Jurkat, Clone E6-1 (cell line): ENCODE results near the gene MCC.
"Not testable (repeated sequence)": the region's sequence is repeated elsewhere in the genome, so short reads cannot be mapped to it uniquely, and the experiment has no call there.

Experiments
- DNase-seq: peaks from one replicate; pipeline ENCODE4 v3.0.0-alpha.2; 2011; ENCODE audit warnings: low read depth, low spot score
- H3K4me3 ChIP-seq: 2 replicates; pipeline ENCODE4 v1.5.1; 2011; ENCODE audit warnings: mild to moderate bottlenecking, low read length, control low read depth, moderate library complexity

Gene MCC

GRCh38 chr5:113434889-113435288 lies 53.4 kb downstream of the MCC start, which contains the start of gene TSSK1B:
Gene TSSK1B (minus strand): TSS chr5:113434989. CDS start chr5:113434839, 150 bp downstream.
- DNase-seq, result no peak
- H3K4me3 ChIP-seq, result no peak within 1 kb of the TSS

GRCh38 chr5:113433862-113434612 lies 54.2 kb downstream of the MCC start:
- H3K4me3 ChIP-seq, result no peak overlapping the region
- DNase-seq, result no peak

- no peak for DNase-seq
- no peak overlapping the region for H3K4me3 ChIP-seq
Observed at GRCh38 chr5:113433071-113433470, 55.2 kb downstream of the MCC start.

GRCh38 chr5:113427871-113428574 lies 60.2 kb downstream of the MCC start:
- no peak for DNase-seq
- H3K4me3 ChIP-seq, result no peak overlapping the region

GRCh38 chr5:113425909-113426308 lies 62.3 kb downstream of the MCC start:
- no peak overlapping the region for H3K4me3 ChIP-seq
- no peak for DNase-seq

GRCh38 chr5:113421693-113422092 lies 66.6 kb downstream of the MCC start:
- H3K4me3 ChIP-seq, result no peak overlapping the region
- DNase-seq, result no peak

- H3K4me3 ChIP-seq, result no peak overlapping the region
- DNase-seq, result no peak
Observed at GRCh38 chr5:113405530-113405929, 82.7 kb downstream of the MCC start.

- no peak for DNase-seq
- H3K4me3 ChIP-seq, result no peak overlapping the region
Observed at GRCh38 chr5:113404269-113404668, 84.0 kb downstream of the MCC start.

- DNase-seq, H3K4me3 ChIP-seq: not testable (repeated sequence)
Observed at GRCh38 chr5:113397986-113398385, 90.3 kb downstream of the MCC start.

GRCh38 chr5:113397046-113397445 lies 91.2 kb downstream of the MCC start:
- no peak for DNase-seq
- no peak overlapping the region for H3K4me3 ChIP-seq

GRCh38 chr5:113394658-113395057 lies 93.6 kb downstream of the MCC start:
- no peak for DNase-seq
- H3K4me3 ChIP-seq, result no peak overlapping the region

- DNase-seq, result no peak
- no peak overlapping the region for H3K4me3 ChIP-seq
Observed at GRCh38 chr5:113390224-113390623, 98.0 kb downstream of the MCC start.

GRCh38 chr5:113389116-113389515 lies 99.1 kb downstream of the MCC start:
- no peak for DNase-seq
- H3K4me3 ChIP-seq, result no peak overlapping the region

- no peak for DNase-seq
- H3K4me3 ChIP-seq, result no peak overlapping the region
Observed at GRCh38 chr5:113387844-113388243, 100.4 kb downstream of the MCC start.

GRCh38 chr5:113384782-113385285 lies 103.4 kb downstream of the MCC start:
- H3K4me3 ChIP-seq, result no peak overlapping the region
- no peak for DNase-seq

GRCh38 chr5:113382731-113383130 lies 105.5 kb downstream of the MCC start:
- no peak for DNase-seq
- H3K4me3 ChIP-seq, result no peak overlapping the region

GRCh38 chr5:113381791-113382190 lies 106.5 kb downstream of the MCC start:
- H3K4me3 ChIP-seq, result no peak overlapping the region
- no peak for DNase-seq

GRCh38 chr5:113380807-113381326 lies 107.4 kb downstream of the MCC start:
- no peak for DNase-seq

GRCh38 chr5:113379936-113380806 lies 108.1 kb downstream of the MCC start:
- DNase-seq, result no peak
- no peak overlapping the region for H3K4me3 ChIP-seq

More at GRCh38 chr5:113380807-113381326, 107.4 kb downstream of the MCC start:
- no peak overlapping the region for H3K4me3 ChIP-seq
